Measurements from ENCODE around the gene MARCHF11.

MARCHF11 gene

GRCh38 chr5:16048132-16048531 is 131.5 kb downstream of the MARCHF11 start:
- no peaks in the 10 kb centered on the region for H3K27me3 ChIP-seq (ENCODE audit: insufficient read depth, low read length, poor library complexity)
- H3K4me3 ChIP-seq (ENCODE audit: low read depth in 1 of 2, low read length in 2 of 2) = no peak overlapping the region
- no peaks in the 10 kb centered on the region for H4K20me1 ChIP-seq (ENCODE audit: insufficient read depth, low read length)
- no peak for TF ChIP-seq CTCF (IDR thresholded peaks at IDR 0.05; ENCODE audit: borderline replicate concordance, extremely low read depth, low read length, poor library complexity, severe bottlenecking)
- no peak for TF ChIP-seq EZH2 (IDR thresholded peaks at IDR 0.05; ENCODE audit: borderline replicate concordance, low read depth, low read length, severe bottlenecking)
- H3K4me1 ChIP-seq (ENCODE audit: insufficient read depth, low read length) = no peaks in the 10 kb centered on the region
- no peak overlapping the region for H2AFZ ChIP-seq (ENCODE audit: low read depth, low read length)
- no peaks in the 10 kb centered on the region for H3K79me2 ChIP-seq (ENCODE audit: insufficient read depth, low read length)
- no peaks in the 10 kb centered on the region for H3K9me3 ChIP-seq (ENCODE audit: insufficient read depth, low read length, severe bottlenecking)
- ATAC-seq (ENCODE audit: insufficient read depth, low read depth) (no peak), DNase-seq (no peak)
- H3K27ac ChIP-seq (ENCODE audit: low read length) = no peak overlapping the region
- no peak overlapping the region for H3K4me2 ChIP-seq (ENCODE audit: insufficient read depth, low read length)
- H3K9ac ChIP-seq (ENCODE audit: low read depth, low read length) = no peak overlapping the region
- no peaks in the 10 kb centered on the region for H3K36me3 ChIP-seq (ENCODE audit: insufficient read depth, low read length)

GRCh38 chr5:16043349-16043965 is 136.1 kb downstream of the MARCHF11 start:
- H3K9me3 ChIP-seq (ENCODE audit: insufficient read depth, low read length, severe bottlenecking) = no peaks in the 10 kb centered on the region
- H3K4me2 ChIP-seq (ENCODE audit: insufficient read depth, low read length) = no peak overlapping the region
- H4K20me1 ChIP-seq (ENCODE audit: insufficient read depth, low read length) = no peaks in the 10 kb centered on the region
- DNase-seq (no peak), ATAC-seq (ENCODE audit: insufficient read depth, low read depth) (no peak)
- H3K27ac ChIP-seq (ENCODE audit: low read length) = no peak overlapping the region
- no peak overlapping the region for H3K9ac ChIP-seq (ENCODE audit: low read depth, low read length)
- H3K4me3 ChIP-seq (ENCODE audit: low read depth in 1 of 2, low read length in 2 of 2) = no peak overlapping the region
- no peaks in the 10 kb centered on the region for H3K4me1 ChIP-seq (ENCODE audit: insufficient read depth, low read length)
- H2AFZ ChIP-seq (ENCODE audit: low read depth, low read length) = no peak overlapping the region
- TF ChIP-seq EZH2 (IDR thresholded peaks at IDR 0.05; ENCODE audit: borderline replicate concordance, low read depth, low read length, severe bottlenecking) (no peak), CTCF (IDR thresholded peaks at IDR 0.05; ENCODE audit: borderline replicate concordance, extremely low read depth, low read length, poor library complexity, severe bottlenecking) (no peak)
- no peaks in the 10 kb centered on the region for H3K79me2 ChIP-seq (ENCODE audit: insufficient read depth, low read length)
- H3K36me3 ChIP-seq (ENCODE audit: insufficient read depth, low read length) = no peaks in the 10 kb centered on the region
- no peaks in the 10 kb centered on the region for H3K27me3 ChIP-seq (ENCODE audit: insufficient read depth, low read length, poor library complexity)

GRCh38 chr5:16037121-16037845 is 142.3 kb downstream of the MARCHF11 start:
- ATAC-seq (ENCODE audit: insufficient read depth, low read depth) (no peak), DNase-seq (no peak)
- Histone ChIP-seq H3K4me2 (ENCODE audit: insufficient read depth, low read length) (no peak overlapping the region), H3K79me2 (ENCODE audit: insufficient read depth, low read length) (no peaks in the 10 kb centered on the region), H3K4me1 (ENCODE audit: insufficient read depth, low read length) (no peaks in the 10 kb centered on the region), H3K27ac (ENCODE audit: low read length) (no peak overlapping the region), H3K4me3 (ENCODE audit: low read depth in 1 of 2, low read length in 2 of 2) (no peak overlapping the region), H3K9me3 (ENCODE audit: insufficient read depth, low read length, severe bottlenecking) (no peaks in the 10 kb centered on the region), H3K9ac (ENCODE audit: low read depth, low read length) (no peak overlapping the region), H2AFZ (ENCODE audit: low read depth, low read length) (no peak overlapping the region), H4K20me1 (ENCODE audit: insufficient read depth, low read length) (no peaks in the 10 kb centered on the region), H3K27me3 (ENCODE audit: insufficient read depth, low read length, poor library complexity) (no peaks in the 10 kb centered on the region), H3K36me3 (ENCODE audit: insufficient read depth, low read length) (no peaks in the 10 kb centered on the region)
- no peak for TF ChIP-seq EZH2 (IDR thresholded peaks at IDR 0.05; ENCODE audit: borderline replicate concordance, low read depth, low read length, severe bottlenecking)
- no peak for TF ChIP-seq CTCF (IDR thresholded peaks at IDR 0.05; ENCODE audit: borderline replicate concordance, extremely low read depth, low read length, poor library complexity, severe bottlenecking)
